Measurements from ENCODE around the gene PTMS. TPM values are rescaled to one million over a fixed set of nuclear protein-coding genes. Genes with fewer than 3 reads are reported as not detected.

Gene PTMS
- total and polyA plus RNA-seq, 10 of the 15 experiments (the other 5 are each of a cell fraction or from before 2014, with no cell fraction given), result 2.1 to 127 (median 29.8) TPM

DNA sequence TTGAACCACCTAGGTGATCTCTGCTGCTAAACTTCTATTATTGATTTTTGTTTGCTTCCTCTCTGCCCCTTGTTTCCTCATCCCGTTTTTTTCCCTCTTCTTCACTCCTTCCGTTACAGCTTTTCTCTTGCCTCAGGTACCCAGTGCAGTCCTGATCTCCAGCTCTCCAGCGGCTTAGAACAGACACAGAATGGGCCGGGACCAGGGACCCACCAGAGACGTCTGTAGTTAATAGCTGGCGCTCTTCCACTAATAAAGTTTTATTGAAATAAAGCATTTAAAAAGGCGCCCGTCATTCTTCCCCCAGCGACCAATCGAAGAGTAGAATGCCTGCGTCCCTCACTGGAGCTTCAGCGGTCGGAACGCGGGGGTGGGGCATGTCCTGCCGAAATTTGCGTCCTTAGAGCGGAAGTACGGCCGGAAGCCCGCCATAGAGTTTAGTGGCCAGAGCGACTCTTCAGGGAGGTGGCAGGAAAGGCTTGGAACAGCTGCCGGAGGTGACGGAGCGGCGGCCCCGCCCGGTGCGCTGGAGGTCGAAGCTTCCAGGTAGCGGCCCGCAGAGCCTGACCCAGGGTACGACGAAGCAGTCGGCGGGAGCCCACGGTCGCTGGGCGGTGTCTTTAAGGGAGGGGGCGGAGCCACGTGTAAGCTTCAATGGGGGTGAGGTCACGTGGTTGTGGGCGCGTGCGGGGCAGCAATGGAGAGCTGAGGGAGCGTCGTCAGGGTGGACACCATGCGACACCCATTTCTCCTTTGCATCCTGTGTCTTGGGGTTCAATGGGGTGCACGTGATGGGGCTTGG lies 42.4 kb upstream of the PTMS start, which contains the start of gene COPS7A (continued):
- TF ChIP-seq EP300 (IDR thresholded peaks at IDR 0.05; ENCODE audit: borderline replicate concordance in 1 of 2, control insufficient read depth in 1 of 2, low read depth in 2 of 2, low read length in 2 of 2), result 0 out of 4 replicates have a peak, but pooled peaks of 1 of the 2 experiments have one; percentile 11
- TF ChIP-seq, protein P1, sequence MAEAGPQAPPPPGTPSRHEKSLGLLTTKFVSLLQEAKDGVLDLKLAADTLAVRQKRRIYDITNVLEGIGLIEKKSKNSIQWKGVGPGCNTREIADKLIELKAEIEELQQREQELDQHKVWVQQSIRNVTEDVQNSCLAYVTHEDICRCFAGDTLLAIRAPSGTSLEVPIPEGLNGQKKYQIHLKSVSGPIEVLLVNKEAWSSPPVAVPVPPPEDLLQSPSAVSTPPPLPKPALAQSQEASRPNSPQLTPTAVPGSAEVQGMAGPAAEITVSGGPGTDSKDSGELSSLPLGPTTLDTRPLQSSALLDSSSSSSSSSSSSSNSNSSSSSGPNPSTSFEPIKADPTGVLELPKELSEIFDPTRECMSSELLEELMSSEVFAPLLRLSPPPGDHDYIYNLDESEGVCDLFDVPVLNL (IDR thresholded peaks at IDR 0.05; ENCODE audit: low read depth, low read length), result peak; percentile 48; the same call in 1 of the 2 replicates
- TF ChIP-seq, protein P2, sequence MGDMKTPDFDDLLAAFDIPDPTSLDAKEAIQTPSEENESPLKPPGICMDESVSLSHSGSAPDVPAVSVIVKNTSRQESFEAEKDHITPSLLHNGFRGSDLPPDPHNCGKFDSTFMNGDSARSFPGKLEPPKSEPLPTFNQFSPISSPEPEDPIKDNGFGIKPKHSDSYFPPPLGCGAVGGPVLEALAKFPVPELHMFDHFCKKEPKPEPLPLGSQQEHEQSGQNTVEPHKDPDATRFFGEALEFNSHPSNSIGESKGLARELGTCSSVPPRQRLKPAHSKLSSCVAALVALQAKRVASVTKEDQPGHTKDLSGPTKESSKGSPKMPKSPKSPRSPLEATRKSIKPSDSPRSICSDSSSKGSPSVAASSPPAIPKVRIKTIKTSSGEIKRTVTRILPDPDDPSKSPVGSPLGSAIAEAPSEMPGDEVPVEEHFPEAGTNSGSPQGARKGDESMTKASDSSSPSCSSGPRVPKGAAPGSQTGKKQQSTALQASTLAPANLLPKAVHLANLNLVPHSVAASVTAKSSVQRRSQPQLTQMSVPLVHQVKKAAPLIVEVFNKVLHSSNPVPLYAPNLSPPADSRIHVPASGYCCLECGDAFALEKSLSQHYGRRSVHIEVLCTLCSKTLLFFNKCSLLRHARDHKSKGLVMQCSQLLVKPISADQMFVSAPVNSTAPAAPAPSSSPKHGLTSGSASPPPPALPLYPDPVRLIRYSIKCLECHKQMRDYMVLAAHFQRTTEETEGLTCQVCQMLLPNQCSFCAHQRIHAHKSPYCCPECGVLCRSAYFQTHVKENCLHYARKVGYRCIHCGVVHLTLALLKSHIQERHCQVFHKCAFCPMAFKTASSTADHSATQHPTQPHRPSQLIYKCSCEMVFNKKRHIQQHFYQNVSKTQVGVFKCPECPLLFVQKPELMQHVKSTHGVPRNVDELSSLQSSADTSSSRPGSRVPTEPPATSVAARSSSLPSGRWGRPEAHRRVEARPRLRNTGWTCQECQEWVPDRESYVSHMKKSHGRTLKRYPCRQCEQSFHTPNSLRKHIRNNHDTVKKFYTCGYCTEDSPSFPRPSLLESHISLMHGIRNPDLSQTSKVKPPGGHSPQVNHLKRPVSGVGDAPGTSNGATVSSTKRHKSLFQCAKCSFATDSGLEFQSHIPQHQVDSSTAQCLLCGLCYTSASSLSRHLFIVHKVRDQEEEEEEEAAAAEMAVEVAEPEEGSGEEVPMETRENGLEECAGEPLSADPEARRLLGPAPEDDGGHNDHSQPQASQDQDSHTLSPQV (IDR thresholded peaks at IDR 0.05), result 0 out of 2 replicates have a peak, but pooled peaks have one; percentile 33
- TF ChIP-seq, protein P3, sequence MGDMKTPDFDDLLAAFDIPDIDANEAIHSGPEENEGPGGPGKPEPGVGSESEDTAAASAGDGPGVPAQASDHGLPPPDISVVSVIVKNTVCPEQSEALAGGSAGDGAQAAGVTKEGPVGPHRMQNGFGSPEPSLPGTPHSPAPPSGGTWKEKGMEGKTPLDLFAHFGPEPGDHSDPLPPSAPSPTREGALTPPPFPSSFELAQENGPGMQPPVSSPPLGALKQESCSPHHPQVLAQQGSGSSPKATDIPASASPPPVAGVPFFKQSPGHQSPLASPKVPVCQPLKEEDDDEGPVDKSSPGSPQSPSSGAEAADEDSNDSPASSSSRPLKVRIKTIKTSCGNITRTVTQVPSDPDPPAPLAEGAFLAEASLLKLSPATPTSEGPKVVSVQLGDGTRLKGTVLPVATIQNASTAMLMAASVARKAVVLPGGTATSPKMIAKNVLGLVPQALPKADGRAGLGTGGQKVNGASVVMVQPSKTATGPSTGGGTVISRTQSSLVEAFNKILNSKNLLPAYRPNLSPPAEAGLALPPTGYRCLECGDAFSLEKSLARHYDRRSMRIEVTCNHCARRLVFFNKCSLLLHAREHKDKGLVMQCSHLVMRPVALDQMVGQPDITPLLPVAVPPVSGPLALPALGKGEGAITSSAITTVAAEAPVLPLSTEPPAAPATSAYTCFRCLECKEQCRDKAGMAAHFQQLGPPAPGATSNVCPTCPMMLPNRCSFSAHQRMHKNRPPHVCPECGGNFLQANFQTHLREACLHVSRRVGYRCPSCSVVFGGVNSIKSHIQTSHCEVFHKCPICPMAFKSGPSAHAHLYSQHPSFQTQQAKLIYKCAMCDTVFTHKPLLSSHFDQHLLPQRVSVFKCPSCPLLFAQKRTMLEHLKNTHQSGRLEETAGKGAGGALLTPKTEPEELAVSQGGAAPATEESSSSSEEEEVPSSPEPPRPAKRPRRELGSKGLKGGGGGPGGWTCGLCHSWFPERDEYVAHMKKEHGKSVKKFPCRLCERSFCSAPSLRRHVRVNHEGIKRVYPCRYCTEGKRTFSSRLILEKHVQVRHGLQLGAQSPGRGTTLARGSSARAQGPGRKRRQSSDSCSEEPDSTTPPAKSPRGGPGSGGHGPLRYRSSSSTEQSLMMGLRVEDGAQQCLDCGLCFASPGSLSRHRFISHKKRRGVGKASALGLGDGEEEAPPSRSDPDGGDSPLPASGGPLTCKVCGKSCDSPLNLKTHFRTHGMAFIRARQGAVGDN (IDR thresholded peaks at IDR 0.05), result peak; percentile 79
- no peak for TF ChIP-seq RAD21 (IDR thresholded peaks at IDR 0.05; ENCODE audit: insufficient read depth, low read depth, low read length)
- no peak for TF ChIP-seq NR2C2 (IDR thresholded peaks at IDR 0.05; ENCODE audit: borderline replicate concordance, control insufficient read depth, insufficient read length, low read depth)
- TF ChIP-seq TCF12 (IDR thresholded peaks at IDR 0.05; ENCODE audit: low read depth, low read length), result peak; percentile 92; the same call in 1 of the 2 replicates
- TF ChIP-seq, protein P4, sequence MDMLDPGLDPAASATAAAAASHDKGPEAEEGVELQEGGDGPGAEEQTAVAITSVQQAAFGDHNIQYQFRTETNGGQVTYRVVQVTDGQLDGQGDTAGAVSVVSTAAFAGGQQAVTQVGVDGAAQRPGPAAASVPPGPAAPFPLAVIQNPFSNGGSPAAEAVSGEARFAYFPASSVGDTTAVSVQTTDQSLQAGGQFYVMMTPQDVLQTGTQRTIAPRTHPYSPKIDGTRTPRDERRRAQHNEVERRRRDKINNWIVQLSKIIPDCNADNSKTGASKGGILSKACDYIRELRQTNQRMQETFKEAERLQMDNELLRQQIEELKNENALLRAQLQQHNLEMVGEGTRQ (IDR thresholded peaks at IDR 0.05; ENCODE audit: borderline replicate concordance, low read depth, low read length), result peak; percentile 90
- no peak for TF ChIP-seq WRNIP1 (IDR thresholded peaks at IDR 0.05; ENCODE audit: borderline replicate concordance, low read depth, low read length)
- TF ChIP-seq, protein P5, sequence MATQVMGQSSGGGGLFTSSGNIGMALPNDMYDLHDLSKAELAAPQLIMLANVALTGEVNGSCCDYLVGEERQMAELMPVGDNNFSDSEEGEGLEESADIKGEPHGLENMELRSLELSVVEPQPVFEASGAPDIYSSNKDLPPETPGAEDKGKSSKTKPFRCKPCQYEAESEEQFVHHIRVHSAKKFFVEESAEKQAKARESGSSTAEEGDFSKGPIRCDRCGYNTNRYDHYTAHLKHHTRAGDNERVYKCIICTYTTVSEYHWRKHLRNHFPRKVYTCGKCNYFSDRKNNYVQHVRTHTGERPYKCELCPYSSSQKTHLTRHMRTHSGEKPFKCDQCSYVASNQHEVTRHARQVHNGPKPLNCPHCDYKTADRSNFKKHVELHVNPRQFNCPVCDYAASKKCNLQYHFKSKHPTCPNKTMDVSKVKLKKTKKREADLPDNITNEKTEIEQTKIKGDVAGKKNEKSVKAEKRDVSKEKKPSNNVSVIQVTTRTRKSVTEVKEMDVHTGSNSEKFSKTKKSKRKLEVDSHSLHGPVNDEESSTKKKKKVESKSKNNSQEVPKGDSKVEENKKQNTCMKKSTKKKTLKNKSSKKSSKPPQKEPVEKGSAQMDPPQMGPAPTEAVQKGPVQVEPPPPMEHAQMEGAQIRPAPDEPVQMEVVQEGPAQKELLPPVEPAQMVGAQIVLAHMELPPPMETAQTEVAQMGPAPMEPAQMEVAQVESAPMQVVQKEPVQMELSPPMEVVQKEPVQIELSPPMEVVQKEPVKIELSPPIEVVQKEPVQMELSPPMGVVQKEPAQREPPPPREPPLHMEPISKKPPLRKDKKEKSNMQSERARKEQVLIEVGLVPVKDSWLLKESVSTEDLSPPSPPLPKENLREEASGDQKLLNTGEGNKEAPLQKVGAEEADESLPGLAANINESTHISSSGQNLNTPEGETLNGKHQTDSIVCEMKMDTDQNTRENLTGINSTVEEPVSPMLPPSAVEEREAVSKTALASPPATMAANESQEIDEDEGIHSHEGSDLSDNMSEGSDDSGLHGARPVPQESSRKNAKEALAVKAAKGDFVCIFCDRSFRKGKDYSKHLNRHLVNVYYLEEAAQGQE (IDR thresholded peaks at IDR 0.05; ENCODE audit: low read depth, low read length), result no peak
